HepG2 (cell line): ENCODE measurements around the gene TBCE. TPM values are rescaled to one million over a fixed set of nuclear protein-coding genes. Genes with fewer than 3 reads are reported as not detected.

ENCODE experiments used
- ATAC-seq: fragments of 200-7000 bp; cut with Tn5 transposase; 3 replicates; pipeline ENCODE4 v1.9.1; 2020; ENCODE audit warnings: mild to moderate bottlenecking, moderate library complexity
- BruUV-seq: library from RNA; stranded (reverse); fragments of 400-500 nt; replicated peaks from 2 replicates; lab custom pipeline; 2021; lab: Mats Ljungman, UMichigan
- CTCF ChIA-PET: fragments of 300-600 bp; formaldehyde crosslinking; extraction: SDS; loops from one replicate; lab custom pipeline; 2021; ENCODE audit warnings: low total read pairs, inconsistent platforms, low intra/inter-chr PET ratio; lab: Yijun Ruan, JAX
- POLR2A ChIA-PET: fragments of 350-600 bp; sonication (Branson Sonifier 250); formaldehyde crosslinking; loops from one replicate; lab custom pipeline; 2020; ENCODE audit warnings: antibody characterized with exemption, inconsistent platforms; lab: Yijun Ruan, JAX
- DNase-seq: peaks from one replicate; pipeline ENCODE4 v3.0.0-alpha.2; 2015; ENCODE audit warnings: low spot score
- FAIRE-seq: peaks from 3 replicates; lab custom pipeline; 2011; peaks lifted over from hg19 to GRCh38; lab: Jason Lieb, UNC
- H2AFZ ChIP-seq: one replicate; pipeline ENCODE4 v1.6.1; 2011; ENCODE audit warnings: low read length, inconsistent platforms
- H3K27ac ChIP-seq: fragments of 300-600 bp; 3 replicates; pipeline ENCODE4 v1.8.0; 2011; ENCODE audit warnings: mixed run types, mild to moderate bottlenecking, mixed read lengths, low read length, inconsistent platforms; ENCODE audit not compliant: insufficient read depth; ENCODE audit errors: extremely low read length
- H3K27me3 ChIP-seq, 2 experiments: fragments of 200-600 bp in 1 of 2; 2 replicates in 1 of 2; 3 replicates in 1 of 2; pipeline versions ENCODE4 v1.6.0 to v1.8.0; 2011; ENCODE audit warnings: low read length in 2 of 2, mild to moderate bottlenecking in 2 of 2, moderate library complexity in 2 of 2, inconsistent platforms in 1 of 2; ENCODE audit not compliant: insufficient read depth in 2 of 2, control insufficient read depth in 1 of 2
- H3K36me3 ChIP-seq, 2 experiments: fragments of 200-600 bp in 1 of 2; replicated peaks in 1 of 2; 2 replicates in 1 of 2; 3 replicates in 1 of 2; pipeline versions ENCODE4 v1.5.1 to v1.8.0; 2011; ENCODE audit warnings: low read length in 2 of 2, inconsistent platforms in 1 of 2; ENCODE audit not compliant: insufficient read depth in 2 of 2, control insufficient read depth in 1 of 2
- H3K4me1 ChIP-seq: 2 replicates; pipeline ENCODE4 v1.5.1; 2012; ENCODE audit warnings: low read length, inconsistent platforms; ENCODE audit not compliant: insufficient read depth
- H3K4me2 ChIP-seq: 2 replicates; pipeline ENCODE4 v1.6.0; 2011; ENCODE audit warnings: low read depth, low read length, inconsistent platforms
- H3K4me3 ChIP-seq, 3 experiments: fragments of 200-600 bp in 1 of 3; sonication (generic), shearing (Covaris generic) in 1 of 3; replicated peaks in 1 of 3; 2 replicates each; pipeline ENCODE4 v1.5.1; 2011 to 2016; ENCODE audit warnings: low read length in 3 of 3, inconsistent platforms in 2 of 3, low read depth in 2 of 3, mild to moderate bottlenecking in 2 of 3, control low read depth in 1 of 3, mixed read lengths in 1 of 3; ENCODE audit not compliant: insufficient read depth in 1 of 3
- H3K79me2 ChIP-seq: one replicate; pipeline ENCODE4 v1.6.1; 2011; ENCODE audit warnings: low read length, inconsistent platforms; ENCODE audit not compliant: insufficient read depth
- H3K9ac ChIP-seq: 2 replicates; pipeline ENCODE4 v1.6.0; 2011; ENCODE audit warnings: mild to moderate bottlenecking, low read depth, low read length, inconsistent platforms; ENCODE audit not compliant: insufficient read depth
- H3K9me3 ChIP-seq: 2 replicates; pipeline ENCODE4 v1.5.1; 2012; ENCODE audit warnings: mild to moderate bottlenecking, low read length
- H4K20me1 ChIP-seq: 2 replicates; pipeline ENCODE4 v1.6.0; 2011; ENCODE audit warnings: inconsistent platforms, mild to moderate bottlenecking, low read length, moderate library complexity; ENCODE audit not compliant: insufficient read depth
- ATF7-NPFF ChIP-seq: sonication (generic); formaldehyde crosslinking; IDR thresholded peaks from 2 replicates; pipeline ENCODE4 v1.8.1; 2023; ENCODE audit warnings: mild to moderate bottlenecking, low read depth, missing genetic modification reagents, moderate library complexity
- CREB3 ChIP-seq: sonication (generic); formaldehyde crosslinking; IDR thresholded peaks from 2 replicates; pipeline ENCODE4 v1.5.0; 2020; ENCODE audit warnings: missing genetic modification reagents
- FOXA1 ChIP-seq, 2 experiments: fragments of 450-650 bp in 1 of 2; sonication (generic) in 1 of 2; formaldehyde crosslinking in 1 of 2; IDR thresholded peaks; 2 replicates each; pipeline versions ENCODE4 v1.4.0 to v1.6.1; 2016 to 2020; ENCODE audit warnings: missing genetic modification reagents in 1 of 2
- HOXA9 ChIP-seq: sonication (generic); formaldehyde crosslinking; IDR thresholded peaks from 2 replicates; pipeline ENCODE4 v1.8.1; 2022; ENCODE audit warnings: missing genetic modification reagents, mild to moderate bottlenecking, moderate library complexity, borderline replicate concordance
- MLXIP ChIP-seq: sonication (generic); formaldehyde crosslinking; IDR thresholded peaks from 2 replicates; pipeline ENCODE4 v1.9.0; 2021; ENCODE audit warnings: missing genetic modification reagents, borderline replicate concordance
- NR2F2 ChIP-seq: IDR thresholded peaks from 2 replicates; pipeline ENCODE4 v1.6.1; 2012; ENCODE audit warnings: low read depth, inconsistent platforms, borderline replicate concordance
- SATB2 ChIP-seq: sonication (generic); formaldehyde crosslinking; IDR thresholded peaks from 2 replicates; pipeline ENCODE4 v1.5.0; 2020; ENCODE audit warnings: missing genetic modification reagents
- SRF ChIP-seq: IDR thresholded peaks from 2 replicates; pipeline ENCODE4 v1.6.1; 2011; ENCODE audit warnings: mild to moderate bottlenecking, low read depth, low read length, moderate library complexity
- ZNF317 ChIP-seq: sonication (generic); formaldehyde crosslinking; IDR thresholded peaks from 2 replicates; pipeline ENCODE4 v1.5.0; 2020; ENCODE audit warnings: mild to moderate bottlenecking, missing genetic modification reagents
- ZNF432 ChIP-seq: sonication (generic); formaldehyde crosslinking; IDR thresholded peaks from 2 replicates; pipeline ENCODE4 v1.5.0; 2020; ENCODE audit warnings: missing genetic modification reagents, mild to moderate bottlenecking, borderline replicate concordance
- ZNF547 ChIP-seq: sonication (generic); formaldehyde crosslinking; IDR thresholded peaks from 2 replicates; pipeline ENCODE4 v1.5.1; 2020; ENCODE audit warnings: mild to moderate bottlenecking, missing genetic modification reagents
- ZNF577 ChIP-seq: sonication (generic); formaldehyde crosslinking; IDR thresholded peaks from 2 replicates; pipeline ENCODE4 v1.4.0; 2020; ENCODE audit warnings: mild to moderate bottlenecking, low read depth, missing genetic modification reagents, borderline replicate concordance
- ZNF605 ChIP-seq: sonication (generic); formaldehyde crosslinking; IDR thresholded peaks from 2 replicates; pipeline ENCODE4 v1.8.0; 2022; ENCODE audit warnings: mild to moderate bottlenecking, missing genetic modification reagents
- ZNF678 ChIP-seq: sonication (generic); formaldehyde crosslinking; IDR thresholded peaks from 2 replicates; pipeline ENCODE4 v1.4.0; 2020; ENCODE audit warnings: mild to moderate bottlenecking, missing genetic modification reagents
- ZNF709 ChIP-seq: sonication (generic); formaldehyde crosslinking; IDR thresholded peaks from 2 replicates; pipeline ENCODE4 v1.5.0; 2020; ENCODE audit warnings: mild to moderate bottlenecking, missing genetic modification reagents
- WGBS: methylation state at CpG from one replicate; pipeline ENCODE4 v1.1.6; 2017; ENCODE audit warnings: low lambda C conversion rate; 5-methylcytosine and 5-hydroxymethylcytosine counted together
- in situ Hi-C: cut with HindIII; loops from 2 replicates; pipeline ENCODE4 v1.10.0; 2017; ENCODE audit warnings: low pct_unique_long_range_greater_than_20kb; ENCODE audit not compliant: extremely low pct_ligation_motif_present
- intact Hi-C: fragments of 100-400 bp; cut with micrococcal nuclease; formaldehyde crosslinking; loops from one replicate; pipeline ENCODE4 v1.10.0; 2022; ENCODE audit not compliant: unreplicated experiment
- polyA plus RNA-seq, 8 experiments: library from polyadenylated mRNA; depleted of rRNA in 3 of 8; stranded (reverse) in 7 of 8; unstranded in 1 of 8; fragments of >200 nt; fragmentation: Illumina TruSeq in 4 of 8; extraction: Trizol in 4 of 8; gene quantifications; 2 replicates each; pipeline versions ENCODE4 v1.2.1 to v1.2.3, GENCODE V29; 2011 to 2016; ENCODE audit warnings: low read depth in 4 of 8, missing spikeins in 1 of 8, mixed read lengths in 1 of 8; ENCODE audit not compliant: insufficient read depth in 1 of 8
- total RNA-seq, 5 experiments: library from RNA; depleted of rRNA; stranded (reverse); fragments of >200 nt; fragmentation: Illumina TruSeq; extraction: Trizol; gene quantifications; 2 replicates each; pipeline ENCODE4 v1.2.3, GENCODE V29; 2016; ENCODE audit warnings: low read depth in 1 of 5

The TBCE gene
- total and polyA plus RNA-seq, 2 of the 13 experiments (the other 11 are each of a cell fraction or from before 2014, with no cell fraction given), result 25.6 to 31.1 TPM

DNA sequence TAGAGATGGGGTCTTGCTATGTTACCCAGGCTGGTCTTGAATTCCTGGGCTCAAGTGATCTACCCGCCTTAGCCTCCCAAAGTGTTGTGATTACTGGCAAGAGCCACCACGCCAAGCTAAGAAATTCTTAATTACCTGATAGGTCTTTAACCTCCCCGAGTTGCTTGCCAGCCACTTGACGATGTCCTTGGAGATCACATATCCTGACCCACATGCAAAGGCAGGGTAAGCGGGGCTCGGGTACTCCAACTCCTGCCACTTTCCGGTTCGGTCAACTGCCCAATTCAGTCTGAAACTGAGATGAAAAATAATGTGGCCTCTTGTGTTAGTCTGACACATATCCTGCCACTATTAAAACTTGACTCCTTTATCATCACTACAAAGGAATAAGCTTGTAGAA lies 86.8 kb downstream of the TBCE start:
- no TSS peak for BruUV-seq
- POLR2A ChIA-PET, result no interaction called here
- no peak overlapping the region for H3K4me2 ChIP-seq
- CTCF ChIA-PET, result no interaction called here
- ATAC-seq (no peak), DNase-seq (no peak), FAIRE-seq (no peak)
- no peak overlapping the region for H2AFZ ChIP-seq
- 100% methylated on average over 8 of the region's 8 CpGs for WGBS
- peaks cover 19 to 51% of the 10 kb centered on the region in 2 experiments for H3K36me3 ChIP-seq
- intact Hi-C loops (no loop called here), in situ Hi-C loops (no loop called here)
- no peak overlapping the region for H3K4me3 ChIP-seq
- no peak overlapping the region for H3K27ac ChIP-seq
- H4K20me1 ChIP-seq, result no peaks in the 10 kb centered on the region
- H3K9me3 ChIP-seq, result no peaks in the 10 kb centered on the region
- H3K79me2 ChIP-seq, result no peaks in the 10 kb centered on the region
- H3K9ac ChIP-seq, result no peak overlapping the region
- no peak for TF ChIP-seq ZNF547 (CRISPR knock-in tag)
- no peaks in the 10 kb centered on the region for H3K4me1 ChIP-seq
- no peaks in the 10 kb centered on the region for H3K27me3 ChIP-seq

GRCh38 chr1:235455097-235455496 lies 87.9 kb downstream of the TBCE start:
- FAIRE-seq, result no peak
- in situ Hi-C loops (no loop called here), intact Hi-C loops (no loop called here)
- Histone ChIP-seq H3K27ac (no peak overlapping the region), H4K20me1 (no peaks in the 10 kb centered on the region), H3K79me2 (no peaks in the 10 kb centered on the region), H3K4me1 (no peaks in the 10 kb centered on the region), H2AFZ (no peak overlapping the region), H3K27me3 (no peaks in the 10 kb centered on the region), H3K9me3 (no peaks in the 10 kb centered on the region), H3K9ac (no peak overlapping the region), H3K4me3 (no peak overlapping the region), H3K36me3 (peaks cover 16 to 41% of the 10 kb centered on the region in 2 experiments), H3K4me2 (no peak overlapping the region)
- TF ChIP-seq ZNF577 (CRISPR knock-in tag) (no peak), SRF (no peak), SATB2 (no peak), ZNF317 (CRISPR knock-in tag) (no peak), CREB3 (CRISPR knock-in tag) (no peak), NR2F2 (no peak), ZNF605 (CRISPR knock-in tag) (no peak), FOXA1 (IDR thresholded peaks at IDR 0.05) (no peak), FOXA1 (CRISPR knock-in tag; IDR thresholded peaks at IDR 0.05) (no peak), HOXA9 (no peak), ZNF678 (CRISPR knock-in tag) (no peak), MLXIP (no peak), ZNF432 (CRISPR knock-in tag) (no peak), ATF7-NPFF (CRISPR knock-in tag) (no peak), ZNF709 (no peak)
- no peak for ATAC-seq
- 95% methylated on average over 2 of the region's 2 CpGs for WGBS
- ChIA-PET POLR2A (no interaction called here), CTCF (no interaction called here)
- no TSS peak for BruUV-seq
- DNase-seq, result no peak
